H9 (cell line): ENCODE results near the gene CRACDL. TPM values are rescaled to one million over a fixed set of nuclear protein-coding genes. Genes with fewer than 3 reads are reported as not detected.
A peak's percentile ranks its signal among the peaks of the same experiment; 100 is the strongest.

Source experiments
- DNase-seq: peaks from one replicate; pipeline ENCODE4 v3.0.0-alpha.2; 2017
- H2AFZ ChIP-seq: one replicate; pipeline ENCODE4 v1.6.1; 2013; ENCODE audit warnings: mild to moderate bottlenecking, low read length, control low read depth, moderate library complexity
- H2AK5ac ChIP-seq: 2 replicates; pipeline ENCODE4 v1.6.1; 2013; ENCODE audit warnings: low read length, control low read depth, mixed read lengths; ENCODE audit not compliant: insufficient read length
- H2BK120ac ChIP-seq: one replicate; pipeline ENCODE4 v1.6.1; 2013; ENCODE audit warnings: low read depth, mild to moderate bottlenecking, low read length, control low read depth, inconsistent platforms; ENCODE audit not compliant: poor library complexity, severe bottlenecking
- H2BK12ac ChIP-seq: 2 replicates; pipeline ENCODE4 v1.6.1; 2013; ENCODE audit warnings: low read length, control low read depth, mixed read lengths, low read depth; ENCODE audit not compliant: insufficient read length
- H2BK15ac ChIP-seq: 2 replicates; pipeline ENCODE4 v1.6.1; 2013; ENCODE audit warnings: low read depth, low read length, control low read depth
- H2BK20ac ChIP-seq: one replicate; pipeline ENCODE4 v1.6.1; 2013; ENCODE audit warnings: low read depth, mild to moderate bottlenecking, low read length, control low read depth, inconsistent platforms; ENCODE audit not compliant: poor library complexity, severe bottlenecking
- H2BK5ac ChIP-seq: 2 replicates; pipeline ENCODE4 v1.6.1; 2013; ENCODE audit warnings: low read length, control low read depth, mixed read lengths; ENCODE audit not compliant: insufficient read length
- H3K14ac ChIP-seq: 2 replicates; pipeline ENCODE4 v1.6.1; 2013; ENCODE audit warnings: low read length, control low read depth; ENCODE audit not compliant: insufficient read depth
- H3K18ac ChIP-seq: 2 replicates; pipeline ENCODE4 v1.6.1; 2013; ENCODE audit warnings: low read depth, mild to moderate bottlenecking, mixed read lengths, low read length, control low read depth; ENCODE audit not compliant: insufficient read length
- H3K23ac ChIP-seq: 2 replicates; pipeline ENCODE4 v1.6.1; 2013; ENCODE audit warnings: low read length, control low read depth, mixed read lengths, low read depth; ENCODE audit not compliant: insufficient read length
- H3K23me2 ChIP-seq: 2 replicates; pipeline ENCODE4 v1.6.1; 2013; ENCODE audit warnings: low read depth, mild to moderate bottlenecking, mixed read lengths, low read length, control low read depth; ENCODE audit not compliant: insufficient read length, poor library complexity, severe bottlenecking
- H3K27ac ChIP-seq: 2 replicates; pipeline ENCODE4 v1.5.1; 2013; ENCODE audit warnings: low read length, control low read depth, mixed read lengths, low read depth; ENCODE audit not compliant: insufficient read length
- H3K27me3 ChIP-seq: 2 replicates; pipeline ENCODE4 v1.6.1; 2013; ENCODE audit warnings: low read length, control low read depth, inconsistent platforms; ENCODE audit not compliant: insufficient read depth
- H3K4ac ChIP-seq: 2 replicates; pipeline ENCODE4 v1.6.1; 2013; ENCODE audit warnings: low read depth, mild to moderate bottlenecking, control low read depth, inconsistent platforms, low read length, moderate library complexity
- H3K4me1 ChIP-seq: 2 replicates; pipeline ENCODE4 v1.6.1; 2013; ENCODE audit warnings: low read length, control low read depth, inconsistent platforms; ENCODE audit not compliant: insufficient read depth
- H3K4me2 ChIP-seq: 2 replicates; pipeline ENCODE4 v1.6.1; 2013; ENCODE audit warnings: low read length, control low read depth, mixed read lengths; ENCODE audit not compliant: insufficient read length, insufficient read depth
- H3K56ac ChIP-seq: 2 replicates; pipeline ENCODE4 v1.6.1; 2013; ENCODE audit warnings: low read depth, mild to moderate bottlenecking, mixed read lengths, low read length, control low read depth; ENCODE audit not compliant: insufficient read length
- H3K79me1 ChIP-seq: 2 replicates; pipeline ENCODE4 v1.6.1; 2013; ENCODE audit warnings: low read depth, mild to moderate bottlenecking, moderate library complexity, low read length, control low read depth, inconsistent platforms; ENCODE audit not compliant: insufficient read depth, poor library complexity, severe bottlenecking
- H3K79me2 ChIP-seq: 2 replicates; pipeline ENCODE4 v1.6.1; 2013; ENCODE audit warnings: low read length, control low read depth, inconsistent platforms; ENCODE audit not compliant: insufficient read depth
- H3K9ac ChIP-seq: 2 replicates; pipeline ENCODE4 v1.6.1; 2013; ENCODE audit warnings: low read length, control low read depth, mixed read lengths; ENCODE audit not compliant: insufficient read length; ENCODE audit errors: extremely low read depth
- H3K9me3 ChIP-seq: one replicate; pipeline ENCODE4 v1.6.1; 2013; ENCODE audit warnings: low read depth, low read length, inconsistent platforms; ENCODE audit not compliant: control insufficient read depth
- H3T11ph ChIP-seq: one replicate; pipeline ENCODE4 v1.6.1; 2013; ENCODE audit warnings: mild to moderate bottlenecking, low read length, control low read depth, inconsistent platforms
- H4K20me1 ChIP-seq: one replicate; pipeline ENCODE4 v1.6.1; 2013; ENCODE audit not compliant: control insufficient read depth, insufficient read length, insufficient read depth
- H4K5ac ChIP-seq: 2 replicates; pipeline ENCODE4 v1.6.1; 2013; ENCODE audit warnings: low read depth, mild to moderate bottlenecking, mixed read lengths, low read length, control low read depth; ENCODE audit not compliant: insufficient read length
- H4K8ac ChIP-seq: replicated peaks from 2 replicates; pipeline ENCODE4 v1.6.1; 2013; ENCODE audit warnings: low read length, control low read depth, mixed read lengths, low read depth; ENCODE audit not compliant: insufficient read length
- H4K91ac ChIP-seq: 2 replicates; pipeline ENCODE4 v1.6.1; 2013; ENCODE audit warnings: low read depth, mild to moderate bottlenecking, moderate library complexity, mixed read lengths, low read length, control low read depth; ENCODE audit not compliant: insufficient read length
- H3K27ac Mint-ChIP-seq, 3 experiments: 2 replicates in 2 of 3; 3 replicates in 1 of 3; pipeline ENCODE4 v1.8.0; 2020 to 2021; ENCODE audit warnings: mixed read lengths in 3 of 3, mild to moderate bottlenecking in 1 of 3, moderate library complexity in 1 of 3
- H3K27me3 Mint-ChIP-seq: 2 replicates; pipeline ENCODE4 v1.8.0; 2021; ENCODE audit warnings: low read depth, mild to moderate bottlenecking, moderate library complexity, mixed read lengths
- H3K36me3 Mint-ChIP-seq, 3 experiments: 2 replicates in 2 of 3; 3 replicates in 1 of 3; pipeline ENCODE4 v1.8.0; 2020 to 2021; ENCODE audit warnings: low read depth in 3 of 3, mixed read lengths in 3 of 3; ENCODE audit not compliant: insufficient read depth in 1 of 3
- H3K4me1 Mint-ChIP-seq, 2 experiments: 2 replicates each; pipeline ENCODE4 v1.8.0; 2020; ENCODE audit warnings: mixed read lengths in 2 of 2
- H3K4me3 Mint-ChIP-seq, 2 experiments: 2 replicates in 1 of 2; 3 replicates in 1 of 2; pipeline ENCODE4 v1.8.0; 2020 to 2021; ENCODE audit warnings: mild to moderate bottlenecking in 2 of 2, mixed read lengths in 2 of 2, moderate library complexity in 1 of 2
- H3K9me3 Mint-ChIP-seq, 2 experiments: 2 replicates in 1 of 2; 3 replicates in 1 of 2; pipeline ENCODE4 v1.8.0; 2020; ENCODE audit warnings: mild to moderate bottlenecking in 2 of 2, mixed read lengths in 2 of 2, moderate library complexity in 1 of 2
- CTCF ChIP-seq: fragments of 200-600 bp; sonication (generic); conservative IDR thresholded peaks from 3 replicates; pipeline ENCODE4 v1.8.0; 2021; ENCODE audit warnings: antibody characterized with exemption, mild to moderate bottlenecking
- WGBS: extraction: QIAGEN DNeasy Blood & Tissue Kit; methylation state at CpG from one replicate; pipeline ENCODE4 v1.1.7; 2013; ENCODE audit warnings: missing lambda C conversion rate, low lambda C conversion rate, mixed read lengths; ENCODE audit not compliant: insufficient read length; ENCODE audit errors: extremely low coverage; 5-methylcytosine and 5-hydroxymethylcytosine counted together
- total RNA-seq: library from RNA; stranded (reverse); gene quantifications from 2 replicates; pipeline ENCODE4 v1.2.1, GENCODE V29; 2021

The CRACDL gene
- total RNA-seq, 1 experiment from 2014 or later, result 0.48 TPM

GRCh38 chr2:98793897-98794830, 141.9 kb downstream of the CRACDL start:
- TF ChIP-seq CTCF, result no peak
- Histone ChIP-seq H3K79me1 (no peaks in the 10 kb centered on the region), H3K14ac (no peak overlapping the region), H4K91ac (no peak overlapping the region), H4K8ac (no peak overlapping the region), H2BK5ac (no peak overlapping the region), H3K9ac (no peak overlapping the region), H3K4ac (no peak overlapping the region), H2BK20ac (no peak overlapping the region), H2AFZ (no peak overlapping the region), H3K18ac (no peak overlapping the region), H4K20me1 (no peaks in the 10 kb centered on the region), H2AK5ac (no peak overlapping the region), H3K4me1 (no peaks in the 10 kb centered on the region), H2BK12ac (no peak overlapping the region), H3K23me2 (no peaks in the 10 kb centered on the region), H3K56ac (no peak overlapping the region), H2BK15ac (no peak overlapping the region), H2BK120ac (no peak overlapping the region), H3T11ph (no peak overlapping the region), H3K27me3 (no peaks in the 10 kb centered on the region), H3K27ac (no peak overlapping the region), H3K23ac (no peak overlapping the region), H3K4me2 (no peak overlapping the region), H3K79me2 (no peaks in the 10 kb centered on the region), H4K5ac (no peak overlapping the region), H3K9me3 (no peaks in the 10 kb centered on the region)
- Mint-ChIP-seq H3K27ac (no peak overlapping the region), H3K27me3 (peaks cover 6% of the 10 kb centered on the region; the same call in 1 of the 2 replicates), H3K9me3 (no peaks in the 10 kb centered on the region; a peak in 2 of 5 replicates), H3K4me1 (no peaks in the 10 kb centered on the region), H3K36me3 (no peaks in the 10 kb centered on the region), H3K4me3 (no peak overlapping the region)
- DNase-seq, result peak; percentile 3
- WGBS, result no CpG with 5 or more reads among the region's 11 CpGs
